MCF 10A (cell line): ENCODE measurements around the gene IL36RN. TPM values are rescaled to one million over a fixed set of nuclear protein-coding genes. Genes with fewer than 3 reads are reported as not detected.

Experiments
- BruUV-seq: library from RNA; stranded (reverse); fragments of 400-500 nt; replicated peaks from 2 replicates; lab custom pipeline; 2021; lab: Mats Ljungman, UMichigan
- CTCF ChIA-PET: fragments of 300-600 bp; sonication (Branson Sonifier 250); formaldehyde crosslinking; extraction: SDS; loops from one replicate; lab custom pipeline; 2021; ENCODE audit warnings: antibody characterized with exemption, inconsistent platforms; lab: Yijun Ruan, JAX
- POLR2A ChIA-PET: fragments of 300-600, 350-650 bp; sonication (Branson Sonifier 250); formaldehyde crosslinking; extraction: SDS; loops from one replicate; lab custom pipeline; 2020; ENCODE audit warnings: antibody characterized with exemption, inconsistent platforms; lab: Yijun Ruan, JAX
- DNase-seq: peaks from one replicate; pipeline ENCODE4 v3.0.0-alpha.2; 2018; ENCODE audit not compliant: unreplicated experiment
- H3K27ac Mint-ChIP-seq: one replicate; pipeline ENCODE4 v1.8.0; 2022; ENCODE audit warnings: mild to moderate bottlenecking, low read depth, mixed read lengths; ENCODE audit not compliant: unreplicated experiment
- H3K27me3 Mint-ChIP-seq: one replicate; pipeline ENCODE4 v1.8.0; 2022; ENCODE audit warnings: mixed read lengths; ENCODE audit not compliant: insufficient read depth, unreplicated experiment
- H3K36me3 Mint-ChIP-seq: one replicate; pipeline ENCODE4 v1.8.0; 2022; ENCODE audit warnings: mild to moderate bottlenecking, moderate library complexity, mixed read lengths; ENCODE audit not compliant: insufficient read depth, unreplicated experiment
- H3K4me1 Mint-ChIP-seq: one replicate; pipeline ENCODE4 v1.8.0; 2022; ENCODE audit warnings: mixed read lengths; ENCODE audit not compliant: insufficient read depth, unreplicated experiment
- H3K4me3 Mint-ChIP-seq: one replicate; pipeline ENCODE4 v1.8.0; 2022; ENCODE audit warnings: mild to moderate bottlenecking, moderate library complexity, mixed read lengths; ENCODE audit not compliant: unreplicated experiment
- H3K9me3 Mint-ChIP-seq: one replicate; pipeline ENCODE4 v1.8.0; 2022; ENCODE audit warnings: mixed read lengths; ENCODE audit not compliant: unreplicated experiment
- CTCF ChIP-seq: fragments of 200-600 bp; IDR thresholded peaks from one replicate; pipeline ENCODE4 v1.8.0; 2022; ENCODE audit warnings: antibody characterized with exemption, mild to moderate bottlenecking; ENCODE audit not compliant: unreplicated experiment
- intact Hi-C: fragments of 100-400 bp; cut with micrococcal nuclease; formaldehyde crosslinking; loops from 2 replicates; pipeline ENCODE4 v1.14.1; 2022
- total RNA-seq: library from RNA; stranded (reverse); gene quantifications from 2 replicates; pipeline ENCODE4 v1.2.3, GENCODE V29; 2022

IL36RN gene
- total RNA-seq, 1 experiment from 2014 or later: not detected

GRCh38 chr2:113078350-113078839 is 19.4 kb downstream of the IL36RN start:
- Mint-ChIP-seq H3K27me3 (no peaks in the 10 kb centered on the region), H3K27ac (peak overlapping the region; percentile 88), H3K9me3 (no peaks in the 10 kb centered on the region), H3K4me1 (peaks cover 34% of the 10 kb centered on the region), H3K36me3 (no peaks in the 10 kb centered on the region), H3K4me3 (peak overlapping the region; percentile 31)
- intact Hi-C loops: loop anchor here (1.0 to 2.0 kb wide), 2 partner anchors 60 to 163 kb away; no protein-coding TSS in a partner anchor
- BruUV-seq: no TSS peak
- DNase-seq: peak; percentile 89
- ChIA-PET CTCF (interaction anchor here (0.5 to 12.2 kb wide), 7 partner anchors 9 to 617 kb away, joined by 3 to 267 read pairs (median 6); partner anchors contain the start of gene IL36RN), POLR2A (interaction anchor here (0.6 to 3.8 kb wide), 11 partner anchors 10 to 1191 kb away, joined by 3 to 52 read pairs (median 3); partner anchors contain the start of gene IL1F10)
- TF ChIP-seq CTCF: no peak

GRCh38 chr2:113079131-113079530 is 20.1 kb downstream of the IL36RN start:
- intact Hi-C loops: loop anchor here (2.0 kb wide), 1 partner anchor 60 kb away; no protein-coding TSS in a partner anchor
- BruUV-seq: no TSS peak
- H3K4me3 Mint-ChIP-seq: peak overlapping the region; percentile 31
- H3K36me3 Mint-ChIP-seq: no peaks in the 10 kb centered on the region
- H3K4me1 Mint-ChIP-seq: peaks cover 34% of the 10 kb centered on the region
- ChIA-PET POLR2A (interaction anchor here (0.6 to 3.8 kb wide), 8 partner anchors 36 to 1192 kb away, joined by 3 to 52 read pairs (median 5); no protein-coding TSS in a partner anchor), CTCF (interaction anchor here (0.5 to 12.2 kb wide), 16 partner anchors 9 to 1213 kb away, joined by 3 to 267 read pairs (median 4); no protein-coding TSS in a partner anchor)
- no peaks in the 10 kb centered on the region for H3K9me3 Mint-ChIP-seq
- TF ChIP-seq CTCF: no peak
- no peaks in the 10 kb centered on the region for H3K27me3 Mint-ChIP-seq
- peak overlapping the region; percentile 88 for H3K27ac Mint-ChIP-seq
- DNase-seq: peak; percentile 66

GRCh38 chr2:113080134-113080533 is 21.1 kb downstream of the IL36RN start:
- H3K27me3 Mint-ChIP-seq: no peaks in the 10 kb centered on the region
- DNase-seq: peak; percentile 62
- H3K4me3 Mint-ChIP-seq: no peak overlapping the region
- peaks cover 36% of the 10 kb centered on the region for H3K4me1 Mint-ChIP-seq
- BruUV-seq: no TSS peak
- CTCF ChIA-PET: interaction anchor here (0.6 to 12.2 kb wide), 36 partner anchors 9 to 342 kb away, joined by 3 to 267 read pairs (median 4); no protein-coding TSS in a partner anchor
- TF ChIP-seq CTCF: peak; percentile 86
- POLR2A ChIA-PET: interaction anchor here (1.1 to 3.8 kb wide), 3 partner anchors 45 to 119 kb away, joined by 4 to 52 read pairs (median 15); no protein-coding TSS in a partner anchor
- no peaks in the 10 kb centered on the region for H3K36me3 Mint-ChIP-seq
- H3K9me3 Mint-ChIP-seq: no peaks in the 10 kb centered on the region
- intact Hi-C loops: loop anchor here (1.0 to 5.0 kb wide), 2 partner anchors 119 to 312 kb away; no protein-coding TSS in a partner anchor
- no peak overlapping the region for H3K27ac Mint-ChIP-seq

- Mint-ChIP-seq H3K9me3 (no peaks in the 10 kb centered on the region), H3K4me3 (no peak overlapping the region), H3K27me3 (no peaks in the 10 kb centered on the region), H3K27ac (no peak overlapping the region), H3K4me1 (peaks cover 42% of the 10 kb centered on the region), H3K36me3 (no peaks in the 10 kb centered on the region)
- no peak for TF ChIP-seq CTCF
- DNase-seq: no peak
- intact Hi-C loops: loop anchor here (5.0 kb wide), 1 partner anchor 311 kb away; no protein-coding TSS in a partner anchor
- CTCF ChIA-PET: interaction anchor here (0.6 to 12.2 kb wide), 7 partner anchors 13 to 319 kb away, joined by 3 to 267 read pairs (median 4); no protein-coding TSS in a partner anchor
- no TSS peak for BruUV-seq
- POLR2A ChIA-PET: interaction anchor here (1.2 kb wide), 1 partner anchor 36 kb away, joined by 3 read pairs; no protein-coding TSS in a partner anchor
These were observed 22.7 kb downstream of the IL36RN start for GRCh38 chr2:113081488-113082210.
